Activated effector memory CD4-positive, alpha-beta T cell treated with anti-CD3 and anti-CD28 coated beads, Interleukin-2, amount 50 U/mL, for 16 hours (primary cell): ENCODE results near the gene MAGI1.

Experiments
- DNase-seq: peaks from one replicate; pipeline ENCODE4 v3.0.0-alpha.2; 2020

Gene MAGI1

GRCh38 chr3:65968996-65969395, 69.7 kb downstream of the MAGI1 start:
- no peak for DNase-seq

GRCh38 chr3:65967451-65967850, 71.3 kb downstream of the MAGI1 start:
- no peak for DNase-seq

DNA sequence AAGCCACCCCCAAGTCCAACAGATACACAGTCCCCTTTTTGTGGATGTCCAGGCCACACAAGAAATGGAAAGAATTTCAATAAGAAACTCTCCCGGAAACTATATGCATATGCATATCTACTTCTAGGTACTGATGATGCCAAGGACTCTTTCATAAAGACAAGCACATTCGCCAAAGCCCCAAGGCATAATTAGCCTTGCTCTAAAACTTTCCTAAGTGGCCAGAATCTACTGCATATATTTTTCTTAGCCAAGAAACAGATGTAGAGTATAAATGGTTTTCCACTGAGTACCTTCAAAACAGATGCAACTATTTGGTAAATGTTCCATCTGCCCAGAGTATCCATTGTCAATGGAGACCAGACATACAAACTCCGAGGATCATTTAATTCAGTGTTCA, 73.9 kb downstream of the MAGI1 start:
- no peak for DNase-seq

- no peak for DNase-seq
These were observed 74.7 kb downstream of the MAGI1 start for GRCh38 chr3:65963787-65964677.

- DNase-seq, result no peak
These were observed 77.0 kb downstream of the MAGI1 start for GRCh38 chr3:65961733-65962132.

DNA sequence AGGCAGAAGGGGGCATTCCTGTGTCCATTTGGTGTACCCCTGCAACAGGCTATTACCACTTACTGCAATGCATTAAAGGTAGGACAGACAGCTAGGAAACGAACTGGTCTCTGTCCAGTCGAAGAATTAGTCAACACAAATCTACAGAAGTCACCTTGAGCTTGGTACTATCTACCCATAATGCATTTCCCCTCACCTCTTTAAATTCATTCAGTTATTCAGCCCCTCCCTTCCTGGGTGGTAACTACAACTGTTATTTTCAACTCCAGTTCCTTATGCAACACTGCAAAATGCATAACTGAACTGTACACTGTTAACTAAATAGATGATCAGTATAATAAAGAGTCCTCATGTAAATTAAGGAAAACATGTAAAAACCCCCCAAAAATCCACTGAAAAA, 77.6 kb downstream of the MAGI1 start:
- no peak for DNase-seq

GRCh38 chr3:65960087-65960486, 78.6 kb downstream of the MAGI1 start:
- DNase-seq, result no peak

DNA sequence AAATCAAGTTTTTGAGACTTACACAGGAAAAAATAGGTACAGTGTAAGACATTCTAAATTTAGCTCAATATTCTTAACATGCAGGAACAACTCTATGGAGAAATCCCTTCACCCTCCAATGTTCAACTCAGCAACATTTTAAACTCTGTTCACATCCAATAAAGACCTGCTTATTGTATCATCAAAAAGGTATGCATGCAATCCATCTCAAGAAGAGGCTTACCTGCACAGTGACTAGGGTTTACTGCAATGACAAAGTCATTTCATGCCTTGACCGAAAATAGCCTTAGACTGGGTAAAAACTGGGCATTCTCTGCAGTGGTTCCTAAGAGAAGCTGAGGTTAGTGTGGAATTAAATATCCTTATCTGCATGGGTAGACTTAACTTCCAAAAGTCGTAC, 80.5 kb downstream of the MAGI1 start:
- DNase-seq, result no peak

GRCh38 chr3:65955792-65956477, 82.8 kb downstream of the MAGI1 start:
- no peak for DNase-seq

DNA sequence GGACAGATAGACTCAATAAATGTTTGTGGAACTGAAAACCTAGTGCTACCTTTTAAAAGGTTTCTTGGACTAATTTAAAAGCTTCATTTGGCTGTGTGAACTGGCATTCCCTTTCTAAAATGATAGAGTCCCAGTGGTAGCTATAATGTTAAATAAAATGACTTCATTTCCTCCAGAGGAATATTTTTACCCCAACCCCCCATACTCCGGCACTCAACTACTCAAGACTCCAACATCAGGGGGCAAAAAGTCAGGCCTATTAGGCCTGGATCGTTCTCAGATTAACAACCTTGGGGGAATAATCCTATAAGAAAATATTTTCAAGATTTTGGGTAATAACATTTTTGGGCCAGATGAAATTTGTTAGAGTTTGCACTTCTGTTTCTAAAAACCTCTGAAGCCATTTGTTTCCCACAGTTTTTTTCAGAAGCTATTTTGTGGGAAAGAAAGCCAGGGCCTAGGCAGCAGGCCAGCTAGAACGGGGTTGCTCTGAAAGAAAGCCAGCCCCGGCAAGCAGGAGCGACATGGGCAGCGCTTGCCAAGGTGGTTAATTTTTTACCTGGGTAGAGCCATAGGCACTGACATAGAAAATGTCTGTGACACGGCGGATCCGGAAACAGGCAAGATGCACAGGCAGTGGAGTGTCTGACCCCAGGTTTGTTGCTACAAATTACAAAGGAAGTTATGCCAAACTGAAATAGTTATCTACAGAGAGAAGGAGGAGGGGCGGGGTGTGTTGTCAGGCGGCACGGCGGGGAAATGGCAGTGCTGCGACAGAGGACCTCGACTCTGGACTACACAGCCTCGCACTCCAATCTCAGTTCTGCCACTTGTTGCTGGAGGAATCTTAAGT, 84.6 kb downstream of the MAGI1 start:
- no peak for DNase-seq

DNA sequence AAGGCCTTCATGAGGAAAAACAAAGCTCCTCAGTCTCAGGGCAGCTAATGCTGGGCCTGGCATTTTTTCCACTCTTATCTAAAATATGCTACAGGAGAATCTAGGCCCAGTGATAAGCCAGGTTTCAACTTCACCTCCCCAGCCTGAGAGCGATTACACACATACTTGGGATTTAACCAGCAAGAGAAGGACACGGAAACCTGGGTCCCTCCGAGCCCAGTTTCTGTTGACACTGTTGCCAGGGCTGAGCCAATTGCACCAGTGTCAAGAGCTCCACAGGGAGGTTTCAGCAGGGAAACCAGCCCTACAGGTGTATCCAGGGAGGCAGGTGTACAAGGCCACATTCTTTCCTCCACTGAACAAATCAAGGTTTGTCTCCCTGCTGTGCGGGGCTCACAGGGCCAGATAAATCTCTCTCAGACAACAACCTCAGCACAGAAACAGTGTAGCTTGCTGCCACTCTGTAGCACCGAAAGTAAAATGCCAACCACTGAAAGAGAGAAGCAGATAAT, 85.4 kb downstream of the MAGI1 start:
- DNase-seq, result no peak

DNA sequence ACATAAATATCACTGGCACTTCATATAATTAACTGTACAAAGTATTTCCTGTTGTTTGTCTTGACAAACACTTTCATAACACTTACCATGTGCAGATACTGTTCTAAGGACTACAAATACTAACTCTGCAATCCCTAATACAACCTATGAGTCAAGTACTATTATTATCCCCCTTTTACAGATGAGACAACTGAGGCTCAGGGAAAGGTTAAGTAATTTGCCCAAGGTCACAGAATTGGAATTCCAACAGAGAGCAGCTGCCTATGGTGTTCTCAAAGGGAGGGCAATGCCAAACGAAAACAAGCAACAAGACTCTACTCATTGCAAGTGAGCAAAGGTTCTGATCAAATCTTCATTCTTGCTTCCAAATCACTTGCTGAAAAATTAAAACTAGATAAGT, 85.9 kb downstream of the MAGI1 start:
- no peak for DNase-seq

DNA sequence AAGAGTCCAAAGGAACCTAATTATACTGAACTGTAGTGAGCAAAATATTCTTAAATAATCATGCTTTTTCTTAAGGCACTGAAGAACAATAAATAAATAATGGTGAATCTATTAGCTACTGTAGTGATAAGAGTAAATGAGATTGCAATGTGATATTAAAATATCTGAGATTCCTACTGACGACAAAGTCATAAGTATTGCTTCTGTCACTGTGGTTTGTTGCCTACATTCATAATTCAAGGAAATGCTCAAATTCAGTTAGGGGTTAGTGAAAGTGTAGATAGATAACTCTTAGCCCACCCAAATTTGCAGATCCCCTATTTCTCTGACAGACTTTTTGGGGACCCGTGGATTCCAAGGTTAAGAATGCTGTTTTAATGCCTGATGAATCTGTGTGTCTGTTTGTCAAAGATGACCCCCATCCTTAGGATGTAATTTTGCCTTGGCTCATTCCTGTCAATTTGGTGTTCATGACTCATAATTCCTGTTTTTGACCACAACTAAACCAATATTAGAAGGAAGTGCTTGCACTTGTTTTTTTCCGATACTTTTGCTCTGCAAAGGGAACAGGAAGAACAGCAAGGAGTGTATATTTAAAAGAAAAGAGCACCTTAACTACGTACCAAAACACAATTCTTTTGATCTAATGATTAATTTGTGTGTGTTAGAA, 86.7 kb downstream of the MAGI1 start:
- no peak for DNase-seq

DNA sequence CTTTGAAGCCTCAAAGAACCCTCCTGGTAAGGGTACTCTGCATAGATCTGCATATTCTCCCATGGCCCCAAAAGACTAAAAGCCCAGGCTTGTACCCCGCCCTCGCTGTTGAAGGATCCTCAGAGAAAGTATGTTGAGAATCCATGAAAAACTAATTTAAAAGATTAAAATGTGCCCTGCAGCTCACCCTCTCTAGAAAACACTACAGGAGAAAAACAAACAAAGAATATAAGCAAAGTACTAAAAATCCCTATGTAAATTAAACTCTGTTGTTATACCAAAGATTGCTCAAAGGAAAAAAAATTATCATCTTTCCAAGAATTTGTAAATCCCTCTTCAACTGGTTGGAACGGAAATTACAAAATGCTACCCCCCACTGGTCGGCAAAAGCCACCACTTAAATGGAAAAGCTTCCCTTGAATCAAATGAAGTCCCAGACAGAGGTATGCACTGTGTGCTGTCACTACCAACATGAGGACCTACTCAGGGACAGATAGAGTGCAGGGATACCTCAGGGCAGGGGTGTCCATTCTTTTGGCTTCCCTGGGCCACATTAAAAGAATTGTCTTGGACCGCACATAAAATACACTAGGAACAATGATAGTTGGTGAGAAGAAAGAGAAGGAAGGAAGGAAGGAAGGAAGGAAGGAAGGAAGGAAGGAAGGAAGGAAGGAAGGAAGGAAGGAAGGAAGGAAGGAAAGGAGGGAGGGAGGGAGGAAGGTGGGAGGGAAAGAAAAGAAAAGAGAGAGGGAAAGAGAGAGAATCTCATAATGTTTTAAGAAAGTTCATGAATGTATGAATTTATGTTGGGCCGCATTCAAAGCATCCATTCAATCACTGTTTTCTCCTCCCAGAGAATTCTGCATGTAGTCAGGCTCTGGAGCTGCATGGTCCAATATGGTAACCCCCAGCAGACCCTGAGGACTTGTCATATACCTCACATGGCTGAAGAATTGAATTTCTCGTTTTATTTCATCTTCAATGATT, 88.1 kb downstream of the MAGI1 start:
- no peak for DNase-seq

DNA sequence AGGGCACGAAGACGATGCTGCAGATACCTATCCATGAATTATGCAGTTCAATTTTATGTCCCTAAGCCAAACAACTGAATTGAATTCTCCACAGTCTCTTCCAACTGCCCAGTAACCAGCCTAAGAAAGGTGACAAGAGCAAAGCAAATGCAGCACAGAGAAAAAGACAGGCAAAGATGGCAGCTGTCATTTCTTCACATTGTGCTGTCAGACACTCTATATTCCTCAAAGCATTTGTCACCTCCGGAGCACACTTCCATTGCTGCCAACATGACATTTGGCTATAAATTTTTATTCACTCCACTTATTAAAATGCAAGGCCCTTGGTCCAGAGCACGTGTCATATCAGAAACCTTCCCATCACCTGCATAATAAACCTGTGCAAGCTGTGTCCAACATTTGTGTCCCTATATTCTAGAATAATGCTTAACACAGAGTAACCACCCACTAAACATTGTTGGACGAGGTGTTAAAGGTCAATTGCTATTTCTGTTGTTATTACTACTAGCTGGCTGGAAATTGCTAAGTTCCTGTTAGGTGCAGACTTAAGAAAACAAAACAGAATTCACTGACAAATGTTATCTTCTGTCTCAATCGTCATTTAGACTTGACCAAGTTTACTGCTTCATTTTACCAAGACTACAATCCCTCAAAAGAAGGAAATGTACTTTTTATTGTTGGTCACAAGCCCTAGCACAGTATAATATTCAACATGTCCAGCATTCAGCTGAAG, 89.7 kb downstream of the MAGI1 start:
- DNase-seq, result no peak

- no peak for DNase-seq
These were observed 92.3 kb downstream of the MAGI1 start for GRCh38 chr3:65946438-65946837.

GRCh38 chr3:65945953-65946352, 92.8 kb downstream of the MAGI1 start:
- DNase-seq, result no peak

GRCh38 chr3:65945480-65945879, 93.2 kb downstream of the MAGI1 start:
- no peak for DNase-seq

DNA sequence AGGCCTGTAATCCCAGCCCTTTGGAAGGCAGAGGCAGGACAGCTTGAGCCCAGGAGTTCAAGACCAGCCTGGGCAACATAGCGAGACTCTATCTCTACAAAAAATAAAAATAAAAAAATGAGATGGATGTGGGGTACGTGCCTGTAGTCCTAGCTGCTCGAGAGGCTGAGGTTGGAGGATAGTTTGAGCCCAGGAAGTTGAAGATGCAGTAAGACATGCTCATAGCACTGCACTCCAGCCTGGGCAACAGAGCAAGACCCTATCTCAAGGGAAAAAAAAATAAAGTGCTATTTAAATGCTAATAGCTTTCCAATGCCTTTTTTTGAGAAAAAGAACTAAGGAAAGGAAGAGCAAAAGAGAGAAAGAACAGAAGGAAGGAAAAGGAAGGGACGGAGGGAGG, 94.5 kb downstream of the MAGI1 start:
- no peak for DNase-seq

DNA sequence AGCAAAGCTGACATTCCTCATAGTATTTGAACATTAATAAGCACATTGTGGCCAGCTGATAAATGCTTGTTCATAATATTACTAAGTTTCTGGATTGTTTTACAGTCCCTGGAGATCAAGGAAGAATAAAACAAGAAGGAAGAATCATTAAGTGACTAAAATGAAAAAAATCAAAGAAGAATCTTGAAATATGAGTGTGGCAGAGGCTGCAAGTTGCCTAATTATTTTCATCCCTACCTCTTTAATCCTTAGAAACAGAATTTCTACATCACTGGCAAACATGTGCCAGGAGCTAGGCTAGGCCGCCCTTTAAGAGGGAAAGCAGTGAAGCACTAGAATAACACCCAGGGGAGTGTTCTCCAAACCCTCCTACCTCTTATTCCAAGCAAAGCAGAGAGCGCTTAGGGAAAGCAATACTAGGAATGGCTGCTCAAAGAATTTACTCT, 98.9 kb downstream of the MAGI1 start:
- DNase-seq, result no peak

DNA sequence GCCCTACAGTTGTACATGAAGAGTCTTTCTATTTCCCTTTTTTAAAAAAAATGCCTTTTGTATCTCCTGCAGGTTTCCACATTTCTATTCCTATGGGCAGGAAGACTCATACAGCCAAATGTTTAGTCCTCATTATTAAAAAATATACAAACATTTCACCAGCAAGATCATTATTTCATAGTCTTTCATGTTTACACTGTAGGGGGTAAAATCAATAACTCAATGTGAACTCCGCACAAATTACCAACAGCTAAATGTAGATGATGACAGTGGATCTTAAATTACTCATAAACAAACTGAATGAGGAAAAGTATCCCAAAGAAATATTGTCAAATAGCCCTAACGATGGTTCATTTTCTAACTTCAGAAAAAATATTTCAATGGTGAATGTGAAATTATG, 99.5 kb downstream of the MAGI1 start:
- DNase-seq, result no peak
